H1 (cell line): ENCODE data around the gene DDX49. TPM values are rescaled to one million over a fixed set of nuclear protein-coding genes. Genes with fewer than 3 reads are reported as not detected.

ENCODE experiments used
- EZH2 ChIP-seq: fragments of 200-600 bp; sonication (generic); IDR thresholded peaks from 2 replicates; pipeline ENCODE4 v1.7.1; 2012; ENCODE audit warnings: low read depth, mild to moderate bottlenecking, moderate library complexity, low read length, inconsistent platforms; ENCODE audit not compliant: severe bottlenecking
- HDAC2 ChIP-seq, 2 experiments: fragments of 300-600 bp in 1 of 2; sonication (generic) in 1 of 2; IDR thresholded peaks; 2 replicates each; pipeline ENCODE4 v1.6.1; 2011 to 2012; ENCODE audit warnings: low read depth in 2 of 2, low read length in 2 of 2, mild to moderate bottlenecking in 2 of 2, moderate library complexity in 2 of 2, borderline replicate concordance in 1 of 2, inconsistent platforms in 1 of 2
- KDM5A ChIP-seq: fragments of 200-600 bp; IDR thresholded peaks from 2 replicates; pipeline ENCODE4 v1.7.1; 2012; ENCODE audit warnings: mild to moderate bottlenecking, low read length, inconsistent platforms, mixed read lengths
- RBBP5 ChIP-seq: IDR thresholded peaks from 2 replicates; pipeline ENCODE4 v1.7.1; 2012; ENCODE audit warnings: low read depth, mild to moderate bottlenecking, inconsistent platforms, low read length, moderate library complexity, borderline replicate concordance
- TCF12 ChIP-seq: IDR thresholded peaks from 2 replicates; pipeline ENCODE4 v1.6.1; 2011; ENCODE audit warnings: low read depth, mild to moderate bottlenecking, low read length
- polyA plus RNA-seq, 7 experiments: library from polyadenylated mRNA; depleted of rRNA in 3 of 7; stranded (reverse) in 5 of 7; unstranded in 2 of 7; fragments of >200 nt in 5 of 7; fragments of 200-250 nt in 2 of 7; gene quantifications; 1 replicate in 5 of 7; 2 replicates in 1 of 7; 4 replicates in 1 of 7; pipeline versions ENCODE4 v1.2.1 to v1.2.3, GENCODE V29; 2011 to 2013; ENCODE audit warnings: missing spikeins in 2 of 7, mixed read lengths in 2 of 7
- total RNA-seq: library from RNA; stranded (reverse); fragmentation: NEBNext Ultra II Directional; extraction: Animal tissue kit (Norgen Biotek cat#: 25700); gene quantifications from 2 replicates; pipeline ENCODE4 v1.2.1, GENCODE V29; 2021
- TF ChIP-seq, protein P1 (sequence below): fragments of 300-600 bp; sonication (generic); IDR thresholded peaks from 2 replicates; pipeline ENCODE4 v1.7.1; 2012; ENCODE audit warnings: low read length, moderate library complexity, mild to moderate bottlenecking, inconsistent platforms; ENCODE audit not compliant: insufficient replicate concordance

The DDX49 gene
- total and polyA plus RNA-seq, 2 of the 8 experiments (the other 6 are each of a cell fraction or from before 2014, with no cell fraction given): 41.3 to 46.5 TPM

DNA sequence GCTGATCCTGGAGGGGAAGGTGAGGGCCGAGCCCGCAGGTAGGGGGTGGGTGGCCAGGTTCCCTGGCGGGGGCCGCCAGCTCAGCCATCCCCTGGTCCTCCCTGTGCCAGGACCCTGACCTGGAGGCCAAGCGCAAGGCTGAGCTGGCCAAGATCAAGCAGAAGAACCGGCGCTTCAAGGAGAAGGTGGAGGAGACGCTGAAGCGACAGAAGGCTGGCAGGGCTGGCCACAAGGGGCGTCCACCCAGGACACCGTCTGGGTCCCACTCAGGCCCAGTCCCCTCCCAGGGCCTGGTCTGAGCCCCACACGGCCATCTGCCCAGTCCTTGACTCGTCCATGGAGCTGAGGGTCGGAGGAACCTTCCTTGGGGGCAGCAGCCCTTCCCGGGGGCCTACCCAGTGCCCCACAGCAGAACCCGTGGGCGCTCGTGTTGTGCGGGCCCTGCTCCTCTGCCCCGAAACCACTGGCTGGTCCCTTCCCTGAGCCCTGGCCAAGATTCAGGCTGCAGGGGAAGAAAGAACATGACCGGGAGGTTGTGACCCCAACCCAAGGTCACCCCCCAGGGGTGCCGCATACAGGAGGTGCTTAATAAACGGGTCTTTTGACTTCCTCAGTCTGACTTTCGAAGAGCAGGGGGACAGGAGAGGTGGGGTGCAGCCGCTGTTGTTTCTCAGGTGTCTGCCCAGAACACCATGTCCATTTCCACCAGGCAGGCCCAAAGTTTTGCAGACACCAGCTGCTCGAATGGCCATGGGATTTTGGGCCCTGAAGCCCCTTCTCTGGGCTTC, 8.7 kb downstream of the DDX49 start (continued):
- TF ChIP-seq, protein P1, sequence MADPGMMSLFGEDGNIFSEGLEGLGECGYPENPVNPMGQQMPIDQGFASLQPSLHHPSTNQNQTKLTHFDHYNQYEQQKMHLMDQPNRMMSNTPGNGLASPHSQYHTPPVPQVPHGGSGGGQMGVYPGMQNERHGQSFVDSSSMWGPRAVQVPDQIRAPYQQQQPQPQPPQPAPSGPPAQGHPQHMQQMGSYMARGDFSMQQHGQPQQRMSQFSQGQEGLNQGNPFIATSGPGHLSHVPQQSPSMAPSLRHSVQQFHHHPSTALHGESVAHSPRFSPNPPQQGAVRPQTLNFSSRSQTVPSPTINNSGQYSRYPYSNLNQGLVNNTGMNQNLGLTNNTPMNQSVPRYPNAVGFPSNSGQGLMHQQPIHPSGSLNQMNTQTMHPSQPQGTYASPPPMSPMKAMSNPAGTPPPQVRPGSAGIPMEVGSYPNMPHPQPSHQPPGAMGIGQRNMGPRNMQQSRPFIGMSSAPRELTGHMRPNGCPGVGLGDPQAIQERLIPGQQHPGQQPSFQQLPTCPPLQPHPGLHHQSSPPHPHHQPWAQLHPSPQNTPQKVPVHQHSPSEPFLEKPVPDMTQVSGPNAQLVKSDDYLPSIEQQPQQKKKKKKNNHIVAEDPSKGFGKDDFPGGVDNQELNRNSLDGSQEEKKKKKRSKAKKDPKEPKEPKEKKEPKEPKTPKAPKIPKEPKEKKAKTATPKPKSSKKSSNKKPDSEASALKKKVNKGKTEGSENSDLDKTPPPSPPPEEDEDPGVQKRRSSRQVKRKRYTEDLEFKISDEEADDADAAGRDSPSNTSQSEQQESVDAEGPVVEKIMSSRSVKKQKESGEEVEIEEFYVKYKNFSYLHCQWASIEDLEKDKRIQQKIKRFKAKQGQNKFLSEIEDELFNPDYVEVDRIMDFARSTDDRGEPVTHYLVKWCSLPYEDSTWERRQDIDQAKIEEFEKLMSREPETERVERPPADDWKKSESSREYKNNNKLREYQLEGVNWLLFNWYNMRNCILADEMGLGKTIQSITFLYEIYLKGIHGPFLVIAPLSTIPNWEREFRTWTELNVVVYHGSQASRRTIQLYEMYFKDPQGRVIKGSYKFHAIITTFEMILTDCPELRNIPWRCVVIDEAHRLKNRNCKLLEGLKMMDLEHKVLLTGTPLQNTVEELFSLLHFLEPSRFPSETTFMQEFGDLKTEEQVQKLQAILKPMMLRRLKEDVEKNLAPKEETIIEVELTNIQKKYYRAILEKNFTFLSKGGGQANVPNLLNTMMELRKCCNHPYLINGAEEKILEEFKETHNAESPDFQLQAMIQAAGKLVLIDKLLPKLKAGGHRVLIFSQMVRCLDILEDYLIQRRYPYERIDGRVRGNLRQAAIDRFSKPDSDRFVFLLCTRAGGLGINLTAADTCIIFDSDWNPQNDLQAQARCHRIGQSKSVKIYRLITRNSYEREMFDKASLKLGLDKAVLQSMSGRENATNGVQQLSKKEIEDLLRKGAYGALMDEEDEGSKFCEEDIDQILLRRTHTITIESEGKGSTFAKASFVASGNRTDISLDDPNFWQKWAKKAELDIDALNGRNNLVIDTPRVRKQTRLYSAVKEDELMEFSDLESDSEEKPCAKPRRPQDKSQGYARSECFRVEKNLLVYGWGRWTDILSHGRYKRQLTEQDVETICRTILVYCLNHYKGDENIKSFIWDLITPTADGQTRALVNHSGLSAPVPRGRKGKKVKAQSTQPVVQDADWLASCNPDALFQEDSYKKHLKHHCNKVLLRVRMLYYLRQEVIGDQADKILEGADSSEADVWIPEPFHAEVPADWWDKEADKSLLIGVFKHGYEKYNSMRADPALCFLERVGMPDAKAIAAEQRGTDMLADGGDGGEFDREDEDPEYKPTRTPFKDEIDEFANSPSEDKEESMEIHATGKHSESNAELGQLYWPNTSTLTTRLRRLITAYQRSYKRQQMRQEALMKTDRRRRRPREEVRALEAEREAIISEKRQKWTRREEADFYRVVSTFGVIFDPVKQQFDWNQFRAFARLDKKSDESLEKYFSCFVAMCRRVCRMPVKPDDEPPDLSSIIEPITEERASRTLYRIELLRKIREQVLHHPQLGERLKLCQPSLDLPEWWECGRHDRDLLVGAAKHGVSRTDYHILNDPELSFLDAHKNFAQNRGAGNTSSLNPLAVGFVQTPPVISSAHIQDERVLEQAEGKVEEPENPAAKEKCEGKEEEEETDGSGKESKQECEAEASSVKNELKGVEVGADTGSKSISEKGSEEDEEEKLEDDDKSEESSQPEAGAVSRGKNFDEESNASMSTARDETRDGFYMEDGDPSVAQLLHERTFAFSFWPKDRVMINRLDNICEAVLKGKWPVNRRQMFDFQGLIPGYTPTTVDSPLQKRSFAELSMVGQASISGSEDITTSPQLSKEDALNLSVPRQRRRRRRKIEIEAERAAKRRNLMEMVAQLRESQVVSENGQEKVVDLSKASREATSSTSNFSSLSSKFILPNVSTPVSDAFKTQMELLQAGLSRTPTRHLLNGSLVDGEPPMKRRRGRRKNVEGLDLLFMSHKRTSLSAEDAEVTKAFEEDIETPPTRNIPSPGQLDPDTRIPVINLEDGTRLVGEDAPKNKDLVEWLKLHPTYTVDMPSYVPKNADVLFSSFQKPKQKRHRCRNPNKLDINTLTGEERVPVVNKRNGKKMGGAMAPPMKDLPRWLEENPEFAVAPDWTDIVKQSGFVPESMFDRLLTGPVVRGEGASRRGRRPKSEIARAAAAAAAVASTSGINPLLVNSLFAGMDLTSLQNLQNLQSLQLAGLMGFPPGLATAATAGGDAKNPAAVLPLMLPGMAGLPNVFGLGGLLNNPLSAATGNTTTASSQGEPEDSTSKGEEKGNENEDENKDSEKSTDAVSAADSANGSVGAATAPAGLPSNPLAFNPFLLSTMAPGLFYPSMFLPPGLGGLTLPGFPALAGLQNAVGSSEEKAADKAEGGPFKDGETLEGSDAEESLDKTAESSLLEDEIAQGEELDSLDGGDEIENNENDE: no peak
- no peak for TF ChIP-seq HDAC2 (IDR thresholded peaks at IDR 0.05; ENCODE audit: borderline replicate concordance in 1 of 2, low read depth in 2 of 2, low read length in 2 of 2)
- TF ChIP-seq EZH2: no peak
- TF ChIP-seq KDM5A: no peak
- TF ChIP-seq TCF12: no peak
- no peak for TF ChIP-seq RBBP5
